Measurements from ENCODE around the gene SCAP. TPM values are rescaled to one million over a fixed set of nuclear protein-coding genes. Genes with fewer than 3 reads are reported as not detected.

SCAP gene
- total and polyA plus RNA-seq, 2 of the 4 experiments (the other 2 are of a cell fraction): 25.3 to 34.6 TPM

- ChIA-PET CTCF (no interaction called here), POLR2A (ENCODE audit: unreplicated experiment) (no interaction called here)
These were observed 89.9 kb downstream of the SCAP start for GRCh38 chr3:47385796-47386195.

More at GRCh38 chr3:47385796-47386195, 89.9 kb downstream of the SCAP start:
- H2AK5ac ChIP-seq (ENCODE audit: low read depth, low read length): no peak overlapping the region
- peaks cover 4% of the 10 kb centered on the region for H3K4me1 ChIP-seq (ENCODE audit: control insufficient read depth, insufficient read depth, low read length)
- no peak overlapping the region for H3K9ac ChIP-seq (ENCODE audit: low read depth, low read length)
- H3K23ac ChIP-seq (ENCODE audit: low read depth, low read length): no peak overlapping the region
- in situ Hi-C loops (cut with MboI; ENCODE audit: low sequenced_read_pairs): no loop called here
- H3K56ac ChIP-seq (ENCODE audit: extremely low read depth, insufficient read depth, low read length): no peak overlapping the region
- BruUV-seq (replicated peaks): no TSS peak
- no peak overlapping the region for H2AK9ac ChIP-seq (replicated peaks; ENCODE audit: low read depth, low read length, poor library complexity)
- dilution Hi-C loops (cut with HindIII; ENCODE audit: low sequenced_read_pairs, unreplicated experiment): no loop called here
- peaks cover 67% of the 10 kb centered on the region for H4K20me1 ChIP-seq (ENCODE audit: insufficient read depth, low read length)
- 90% methylated on average over 2 of the region's 2 CpGs; no CpG with 5 or more reads in 1 of the 2 experiments for WGBS, 2 experiments (ENCODE audit: extremely low coverage in 2 of 2, insufficient read length in 1 of 2)
- peaks cover 41 to 80% of the 10 kb centered on the region in 2 experiments for H3K79me1 ChIP-seq (ENCODE audit: low read depth in 1 of 2, low read length in 2 of 2)
- H3K18ac ChIP-seq (ENCODE audit: low read depth, low read length): no peak overlapping the region
- H3K9me1 ChIP-seq (ENCODE audit: insufficient read depth, low read length): peaks cover 12% of the 10 kb centered on the region; the same call in 1 of the 2 replicates
- H3K4me3 ChIP-seq (ENCODE audit: insufficient read depth, low read depth, low read length): no peak overlapping the region
- no peak overlapping the region for H2BK120ac ChIP-seq (ENCODE audit: low read depth, low read length)
- no peak overlapping the region for H3K4me2 ChIP-seq (ENCODE audit: low read depth, low read length)
- H2BK15ac ChIP-seq (ENCODE audit: low read depth, low read length): no peak overlapping the region
- no peak overlapping the region for H3K4ac ChIP-seq (ENCODE audit: low read depth, low read length)
- no peak overlapping the region for H4K5ac ChIP-seq (ENCODE audit: low read depth, low read length)
- no peak overlapping the region for H2BK20ac ChIP-seq (ENCODE audit: low read depth, low read length)
- ATAC-seq (ENCODE audit: low read depth): no peak
- no peak overlapping the region for H4K8ac ChIP-seq (ENCODE audit: low read depth in 2 of 2, low read length in 2 of 2)
- H3K27me3 ChIP-seq (ENCODE audit: control insufficient read depth, insufficient read depth, low read length): no peaks in the 10 kb centered on the region
- H3K27ac ChIP-seq (ENCODE audit: insufficient read depth, low read length): no peak overlapping the region
- peaks cover 6% of the 10 kb centered on the region for H3K36me3 ChIP-seq (ENCODE audit: control insufficient read depth, insufficient read depth, low read length)
- H3K14ac ChIP-seq (replicated peaks; ENCODE audit: low read depth, low read length): no peak overlapping the region
- TF ChIP-seq, protein P1, sequence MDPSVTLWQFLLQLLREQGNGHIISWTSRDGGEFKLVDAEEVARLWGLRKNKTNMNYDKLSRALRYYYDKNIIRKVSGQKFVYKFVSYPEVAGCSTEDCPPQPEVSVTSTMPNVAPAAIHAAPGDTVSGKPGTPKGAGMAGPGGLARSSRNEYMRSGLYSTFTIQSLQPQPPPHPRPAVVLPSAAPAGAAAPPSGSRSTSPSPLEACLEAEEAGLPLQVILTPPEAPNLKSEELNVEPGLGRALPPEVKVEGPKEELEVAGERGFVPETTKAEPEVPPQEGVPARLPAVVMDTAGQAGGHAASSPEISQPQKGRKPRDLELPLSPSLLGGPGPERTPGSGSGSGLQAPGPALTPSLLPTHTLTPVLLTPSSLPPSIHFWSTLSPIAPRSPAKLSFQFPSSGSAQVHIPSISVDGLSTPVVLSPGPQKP (IDR thresholded peaks at IDR 0.05; ENCODE audit: borderline replicate concordance, low read depth, low read length): no peak
- TF ChIP-seq MXI1 (IDR thresholded peaks at IDR 0.05; ENCODE audit: borderline replicate concordance, low read depth, low read length) (no peak), CHD1 (IDR thresholded peaks at IDR 0.05; ENCODE audit: low read depth, low read length) (no peak), RCOR1 (IDR thresholded peaks at IDR 0.05; ENCODE audit: insufficient replicate concordance, low read length) (no peak), FOS (IDR thresholded peaks at IDR 0.05; ENCODE audit: low read depth, low read length) (no peak), POLR2A (IDR thresholded peaks at IDR 0.05; ENCODE audit: low read depth, low read length) (no peak)
- no peaks in the 10 kb centered on the region for H3K9me3 ChIP-seq (ENCODE audit: control insufficient read depth, insufficient read depth, low read length)
- no peak for DNase-seq
- no peak overlapping the region for H2BK5ac ChIP-seq (ENCODE audit: low read depth, low read length, poor library complexity, severe bottlenecking)
- intact Hi-C loops (cut with micrococcal nuclease): no loop called here
- no peak overlapping the region for H4K91ac ChIP-seq (ENCODE audit: insufficient read depth, low read depth, low read length)
- no peak overlapping the region for H2AFZ ChIP-seq (replicated peaks; ENCODE audit: low read length, poor library complexity)

All from IMR-90 (cell line).